ENCODE data around the gene SLC35G3. TPM values are rescaled to one million over a fixed set of nuclear protein-coding genes. Genes with fewer than 3 reads are reported as not detected.

Gene SLC35G3
- total RNA-seq, 1 experiment from 2014 or later, result not detected

GRCh38 chr17:35149941-35150340, 44.3 kb downstream of the SLC35G3 start:
- Mint-ChIP-seq H3K9me3 (ENCODE audit: unreplicated experiment) (no peaks in the 10 kb centered on the region), H3K4me3 (ENCODE audit: unreplicated experiment) (no peak overlapping the region), H3K27me3 (ENCODE audit: insufficient read depth, unreplicated experiment) (peaks cover 12% of the 10 kb centered on the region), H3K4me1 (ENCODE audit: insufficient read depth, unreplicated experiment) (no peaks in the 10 kb centered on the region), H3K36me3 (ENCODE audit: insufficient read depth, unreplicated experiment) (no peaks in the 10 kb centered on the region), H3K27ac (ENCODE audit: low read depth, unreplicated experiment) (no peak overlapping the region)
- no TSS peak for BruUV-seq (replicated peaks)
- ChIA-PET CTCF (interaction anchor here (1.1 kb wide), 2 partner anchors 8 to 390 kb away, joined by 3 to 6 read pairs; partner anchors contain the start of gene NLE1), POLR2A (interaction anchor here (0.6 kb wide), 1 partner anchor 213 kb away, joined by 3 read pairs; no protein-coding TSS in a partner anchor)
- DNase-seq (ENCODE audit: unreplicated experiment), result no peak
- no peak for TF ChIP-seq CTCF (IDR thresholded peaks at IDR 0.05; ENCODE audit: unreplicated experiment)
- intact Hi-C loops (cut with micrococcal nuclease), result no loop called here

- Mint-ChIP-seq H3K9me3 (ENCODE audit: unreplicated experiment) (no peaks in the 10 kb centered on the region), H3K27me3 (ENCODE audit: insufficient read depth, unreplicated experiment) (no peaks in the 10 kb centered on the region), H3K27ac (ENCODE audit: low read depth, unreplicated experiment) (no peak overlapping the region), H3K36me3 (ENCODE audit: insufficient read depth, unreplicated experiment) (peaks cover 5% of the 10 kb centered on the region), H3K4me3 (ENCODE audit: unreplicated experiment) (no peak overlapping the region), H3K4me1 (ENCODE audit: insufficient read depth, unreplicated experiment) (peaks cover 4% of the 10 kb centered on the region)
- BruUV-seq (replicated peaks), result no TSS peak
- TF ChIP-seq CTCF (IDR thresholded peaks at IDR 0.05; ENCODE audit: unreplicated experiment), result no peak
- CTCF ChIA-PET, result interaction anchor here (0.6 to 1.9 kb wide), 3 partner anchors 27 to 390 kb away, joined by 3 to 6 read pairs (median 4); partner anchors contain the start of gene FNDC8
- DNase-seq (ENCODE audit: unreplicated experiment), result no peak
- intact Hi-C loops (cut with micrococcal nuclease), result no loop called here
- POLR2A ChIA-PET, result no interaction called here
Observed at GRCh38 chr17:35148144-35148543, 46.0 kb downstream of the SLC35G3 start.

GRCh38 chr17:35147375-35147905, 46.8 kb downstream of the SLC35G3 start, which contains the start of gene UNC45B:
Gene UNC45B, plus strand, starts transcription at chr17:35147817. Its CDS starts 447 bp downstream, at chr17:35148264.
- Mint-ChIP-seq H3K27me3 (ENCODE audit: insufficient read depth, unreplicated experiment) (no peaks in the 10 kb centered on the region), H3K4me1 (ENCODE audit: insufficient read depth, unreplicated experiment) (peaks cover 4% of the 10 kb centered on the region), H3K9me3 (ENCODE audit: unreplicated experiment) (no peaks in the 10 kb centered on the region), H3K4me3 (ENCODE audit: unreplicated experiment) (no peak within 1 kb of the TSS), H3K27ac (ENCODE audit: low read depth, unreplicated experiment) (no peak within 1 kb of the TSS), H3K36me3 (ENCODE audit: insufficient read depth, unreplicated experiment) (peaks cover 5% of the 10 kb centered on the region)
- BruUV-seq (replicated peaks), result no TSS peak
- TF ChIP-seq CTCF (IDR thresholded peaks at IDR 0.05; ENCODE audit: unreplicated experiment), result no peak
- ChIA-PET CTCF (interaction anchor here (0.6 to 1.9 kb wide), 5 partner anchors 26 to 1866 kb away, joined by 3 to 6 read pairs (median 3); partner anchors contain the start of gene FNDC8), POLR2A (interaction anchor here (0.7 kb wide), 1 partner anchor 9 kb away, joined by 4 read pairs; no protein-coding TSS in a partner anchor)
- intact Hi-C loops (cut with micrococcal nuclease), result no loop called here
- DNase-seq (ENCODE audit: unreplicated experiment), result no peak

- DNase-seq (ENCODE audit: unreplicated experiment), result no peak
- H3K27ac Mint-ChIP-seq (ENCODE audit: low read depth, unreplicated experiment), result no peak overlapping the region
- H3K4me1 Mint-ChIP-seq (ENCODE audit: insufficient read depth, unreplicated experiment), result peaks cover 4% of the 10 kb centered on the region
- intact Hi-C loops (cut with micrococcal nuclease), result no loop called here
- H3K4me3 Mint-ChIP-seq (ENCODE audit: unreplicated experiment), result no peak overlapping the region
- H3K9me3 Mint-ChIP-seq (ENCODE audit: unreplicated experiment), result no peaks in the 10 kb centered on the region
- H3K36me3 Mint-ChIP-seq (ENCODE audit: insufficient read depth, unreplicated experiment), result peaks cover 5% of the 10 kb centered on the region
- ChIA-PET POLR2A (interaction anchor here (0.6 kb wide), 1 partner anchor 602 kb away, joined by 3 read pairs; no protein-coding TSS in a partner anchor), CTCF (interaction anchor here (0.6 to 0.7 kb wide), 2 partner anchors 627 to 946 kb away, joined by 3 read pairs; no protein-coding TSS in a partner anchor)
- no TSS peak for BruUV-seq (replicated peaks)
- TF ChIP-seq CTCF (IDR thresholded peaks at IDR 0.05; ENCODE audit: unreplicated experiment), result no peak
- H3K27me3 Mint-ChIP-seq (ENCODE audit: insufficient read depth, unreplicated experiment), result no peaks in the 10 kb centered on the region
Observed at GRCh38 chr17:35146214-35146833, 47.9 kb downstream of the SLC35G3 start.
